CD4-positive, alpha-beta T cell (primary cell): ENCODE measurements around the gene HOXA5. TPM values are rescaled to one million over a fixed set of nuclear protein-coding genes. Genes with fewer than 3 reads are reported as not detected.

Experiments used
- ATAC-seq: fragments of 200-7000 bp; cut with Tn5 transposase; one replicate; pipeline ENCODE4 v1.10.0; 2022; ENCODE audit warnings: mild to moderate bottlenecking; ENCODE audit not compliant: poor library complexity
- CTCF ChIA-PET: fragments of 350-600 bp; sonication (Branson Sonifier 250); formaldehyde crosslinking; loops from one replicate; lab custom pipeline; 2021; ENCODE audit warnings: antibody characterized with exemption, inconsistent platforms; lab: Charles Lee
- POLR2A ChIA-PET: fragments of 350-600 bp; sonication (Branson Sonifier 250); formaldehyde crosslinking; loops from one replicate; lab custom pipeline; 2021; ENCODE audit warnings: antibody characterized with exemption, inconsistent platforms; lab: Charles Lee
- DNase-seq, 14 experiments: peaks; one replicate each; pipeline ENCODE4 v3.0.0-alpha.2; 2013 to 2020; ENCODE audit warnings: mixed read lengths in 2 of 14
- H3K27ac ChIP-seq, 2 donors: one replicate each; pipeline versions ENCODE4 v1.5.1 to v1.7.0; 2013; ENCODE audit warnings: low read length in 2 of 2, low read depth in 1 of 2, mild to moderate bottlenecking in 1 of 2
- H3K27me3 ChIP-seq, 2 experiments: 1 replicate in 1 of 2; 2 replicates in 1 of 2; pipeline versions ENCODE4 v1.6.1 to v1.7.0; 2013; ENCODE audit warnings: low read length in 2 of 2, control low read depth in 1 of 2, mild to moderate bottlenecking in 1 of 2, moderate library complexity in 1 of 2; ENCODE audit not compliant: insufficient read depth in 2 of 2, control insufficient read depth in 1 of 2
- H3K36me3 ChIP-seq: one replicate; pipeline ENCODE4 v1.6.1; 2013; ENCODE audit warnings: low read length, control low read depth; ENCODE audit not compliant: insufficient read depth
- H3K4me1 ChIP-seq: one replicate; pipeline ENCODE4 v1.6.1; 2013; ENCODE audit warnings: low read length, control low read depth; ENCODE audit not compliant: insufficient read depth
- H3K4me3 ChIP-seq: one replicate; pipeline ENCODE4 v1.5.1; 2013; ENCODE audit warnings: mild to moderate bottlenecking, low read length, moderate library complexity
- H3K9me3 ChIP-seq, 2 experiments: 1 replicate in 1 of 2; 2 replicates in 1 of 2; pipeline versions ENCODE4 v1.6.1 to v1.7.0; 2013; ENCODE audit warnings: low read length in 2 of 2, mild to moderate bottlenecking in 2 of 2, control low read depth in 1 of 2, moderate library complexity in 1 of 2; ENCODE audit not compliant: control insufficient read depth in 1 of 2, insufficient read depth in 1 of 2
- H3K27ac Mint-ChIP-seq: one replicate; pipeline ENCODE4 v1.8.0; 2020; ENCODE audit warnings: mixed read lengths
- H3K27me3 Mint-ChIP-seq: one replicate; pipeline ENCODE4 v1.8.0; 2021; ENCODE audit warnings: mixed read lengths
- H3K36me3 Mint-ChIP-seq: one replicate; pipeline ENCODE4 v1.8.0; 2021; ENCODE audit warnings: low read depth, mixed read lengths
- H3K4me1 Mint-ChIP-seq: one replicate; pipeline ENCODE4 v1.8.0; 2021; ENCODE audit warnings: low read depth, mixed read lengths
- H3K4me3 Mint-ChIP-seq: one replicate; pipeline ENCODE4 v1.8.0; 2020; ENCODE audit warnings: mild to moderate bottlenecking, mixed read lengths
- H3K9me3 Mint-ChIP-seq: one replicate; pipeline ENCODE4 v1.8.0; 2020; ENCODE audit warnings: mixed read lengths
- intact Hi-C, 2 experiments: fragments of 100-400 bp; cut with DNase I in 1 of 2; cut with micrococcal nuclease in 1 of 2; formaldehyde crosslinking; loops; one replicate each; pipeline versions ENCODE4 v1.15.1 to v1.9.0; 2023 to 2025; cut with DNase I, micrococcal nuclease
- total RNA-seq, 174 experiments: library from RNA in 2 of 174; stranded (reverse) in 2 of 174; gene quantifications; one replicate each; pipeline ENCODE4 v1.2.3 and lab custom pipeline; 2021 to 2026
- TF ChIP-seq, protein P1 (sequence below): fragments of 200-600 bp; IDR thresholded peaks from one replicate; pipeline ENCODE4 v1.8.0; 2022; ENCODE audit warnings: antibody characterized with exemption, mild to moderate bottlenecking

HOXA5 gene
- total RNA-seq, 2 experiments from 2014 or later = not detected

DNA sequence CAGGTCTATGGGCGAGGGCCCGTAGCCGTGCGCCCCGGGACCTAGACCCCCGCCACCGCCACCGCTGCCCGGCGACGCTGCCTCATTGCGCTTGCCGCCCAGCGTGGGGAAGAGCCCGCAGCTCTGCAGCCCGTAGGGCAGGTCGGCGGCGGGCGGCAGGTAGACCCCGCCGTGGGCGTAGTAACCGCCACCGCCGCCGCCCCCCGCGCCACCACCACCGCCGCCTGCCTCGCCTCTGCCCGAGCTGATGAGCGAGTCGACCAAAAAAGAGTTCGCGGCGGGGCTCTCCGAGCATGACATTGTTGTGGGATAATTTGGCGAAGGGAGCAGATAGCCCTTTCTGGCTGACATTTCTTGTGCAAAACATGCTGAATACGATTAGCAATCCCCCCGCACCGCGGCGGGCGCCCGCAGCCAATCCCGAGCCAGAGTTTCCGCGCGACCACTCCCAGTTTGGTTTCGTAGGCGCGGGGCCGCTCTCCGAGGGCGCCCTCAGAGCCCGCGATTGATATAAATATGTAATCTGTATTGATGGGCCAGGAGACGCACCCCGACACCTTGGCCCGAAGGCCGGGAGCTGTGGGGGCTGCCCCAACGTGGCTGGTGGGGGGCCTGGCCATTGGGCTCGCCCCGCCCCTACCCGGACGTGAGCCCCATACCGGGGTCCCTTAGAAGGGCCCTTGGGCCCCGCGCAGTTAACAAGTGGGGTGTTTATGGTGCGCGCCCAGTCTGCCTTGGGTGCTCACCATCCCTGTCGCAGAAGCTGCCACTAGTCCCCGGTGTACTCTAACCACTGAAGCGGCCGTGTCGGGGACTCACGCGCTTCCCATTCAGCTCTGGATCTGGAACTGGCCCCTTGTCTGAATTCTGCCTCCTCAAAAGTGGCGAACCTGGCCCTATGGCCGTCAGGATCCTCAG lies 30.7 kb upstream of the HOXA5 start, which contains the start of gene HOXA10:
TSS of gene HOXA10 (minus strand) at position 365 of the 918 bp plus-strand sequence. CDS start at position 351, 14 bp downstream.
- intact Hi-C loops = loop anchor here in 1 of 2 experiments (2.0 kb wide), 1 partner anchor 13 kb away; no protein-coding TSS in a partner anchor
- ChIA-PET POLR2A (interaction anchor here (0.7 to 2.5 kb wide), 4 partner anchors 8 to 16 kb away, joined by 3 to 14 read pairs (median 8); no protein-coding TSS in a partner anchor), CTCF (interaction anchor here (0.9 to 2.9 kb wide), 3 partner anchors 13 to 24 kb away, joined by 3 to 10 read pairs (median 10); no protein-coding TSS in a partner anchor)
- no peaks in the 10 kb centered on the region for H3K36me3 Mint-ChIP-seq
- Histone ChIP-seq H3K27ac (no peak within 1 kb of the TSS), H3K36me3 (no peaks in the 10 kb centered on the region), H3K4me1 (peaks cover 47% of the 10 kb centered on the region), H3K4me3 (peak within 1 kb of the TSS; percentile 34), H3K9me3 (peaks cover 5 to 50% of the 10 kb centered on the region in 2 experiments), H3K27me3 (peaks cover 70 to 95% of the 10 kb centered on the region in 2 experiments)
- peaks cover 28% of the 10 kb centered on the region for H3K4me1 Mint-ChIP-seq
- peak in 4 of 14 experiments; percentile 0 to 32 (median 8) for DNase-seq
- peak within 1 kb of the TSS; percentile 81 for H3K4me3 Mint-ChIP-seq
- no peaks in the 10 kb centered on the region for H3K9me3 Mint-ChIP-seq
- peaks cover 86% of the 10 kb centered on the region for H3K27me3 Mint-ChIP-seq
- TF ChIP-seq, protein P1, sequence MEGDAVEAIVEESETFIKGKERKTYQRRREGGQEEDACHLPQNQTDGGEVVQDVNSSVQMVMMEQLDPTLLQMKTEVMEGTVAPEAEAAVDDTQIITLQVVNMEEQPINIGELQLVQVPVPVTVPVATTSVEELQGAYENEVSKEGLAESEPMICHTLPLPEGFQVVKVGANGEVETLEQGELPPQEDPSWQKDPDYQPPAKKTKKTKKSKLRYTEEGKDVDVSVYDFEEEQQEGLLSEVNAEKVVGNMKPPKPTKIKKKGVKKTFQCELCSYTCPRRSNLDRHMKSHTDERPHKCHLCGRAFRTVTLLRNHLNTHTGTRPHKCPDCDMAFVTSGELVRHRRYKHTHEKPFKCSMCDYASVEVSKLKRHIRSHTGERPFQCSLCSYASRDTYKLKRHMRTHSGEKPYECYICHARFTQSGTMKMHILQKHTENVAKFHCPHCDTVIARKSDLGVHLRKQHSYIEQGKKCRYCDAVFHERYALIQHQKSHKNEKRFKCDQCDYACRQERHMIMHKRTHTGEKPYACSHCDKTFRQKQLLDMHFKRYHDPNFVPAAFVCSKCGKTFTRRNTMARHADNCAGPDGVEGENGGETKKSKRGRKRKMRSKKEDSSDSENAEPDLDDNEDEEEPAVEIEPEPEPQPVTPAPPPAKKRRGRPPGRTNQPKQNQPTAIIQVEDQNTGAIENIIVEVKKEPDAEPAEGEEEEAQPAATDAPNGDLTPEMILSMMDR = no peak
- peak; percentile 19 for ATAC-seq
- H3K27ac Mint-ChIP-seq = no peak within 1 kb of the TSS

DNA sequence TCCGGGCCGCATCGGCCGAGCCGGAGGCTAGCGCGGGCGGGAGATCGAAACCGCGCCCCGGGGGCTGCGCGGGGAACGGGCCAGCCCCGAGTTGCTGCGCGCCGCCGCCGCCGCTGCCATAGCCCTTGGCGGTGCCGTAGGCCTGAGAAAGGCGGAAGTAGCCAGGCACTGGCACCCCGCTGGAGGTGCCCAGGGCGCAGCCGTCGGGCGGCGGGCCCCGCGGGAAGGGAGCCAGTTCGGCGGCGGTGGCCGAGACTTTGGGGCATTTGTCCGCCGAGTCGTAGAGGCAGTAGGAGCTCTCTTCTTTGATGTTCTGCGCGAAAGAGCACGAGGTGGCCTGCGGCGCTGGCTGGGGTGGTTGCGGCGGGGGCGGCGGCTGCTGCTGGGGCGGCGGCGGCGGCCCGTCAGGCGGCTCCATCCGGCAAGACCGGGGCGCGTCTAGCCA lies 30.1 kb upstream of the HOXA5 start:
- peaks cover 5 to 56% of the 10 kb centered on the region in 2 experiments for H3K9me3 ChIP-seq
- no peak overlapping the region for H3K4me3 Mint-ChIP-seq

More for the DNA sequence above, 30.1 kb upstream of the HOXA5 start:
- peak in 4 of 14 experiments; percentile 28 to 69 (median 52) for DNase-seq
- Histone ChIP-seq H3K4me1 (peaks cover 54% of the 10 kb centered on the region), H3K36me3 (no peaks in the 10 kb centered on the region), H3K27me3 (peaks cover 72 to 95% of the 10 kb centered on the region in 2 experiments), H3K4me3 (no peak overlapping the region), H3K27ac (no peak overlapping the region)
- peak; percentile 54 for ATAC-seq
- Mint-ChIP-seq H3K27me3 (peaks cover 84% of the 10 kb centered on the region), H3K27ac (no peak overlapping the region), H3K9me3 (no peaks in the 10 kb centered on the region), H3K36me3 (no peaks in the 10 kb centered on the region), H3K4me1 (peaks cover 33% of the 10 kb centered on the region)
- TF ChIP-seq, protein P1 = no peak
- ChIA-PET CTCF (interaction anchor here (2.7 to 2.9 kb wide), 2 partner anchors 12 to 23 kb away, joined by 10 read pairs; no protein-coding TSS in a partner anchor), POLR2A (interaction anchor here (1.1 to 2.5 kb wide), 4 partner anchors 9 to 17 kb away, joined by 3 to 14 read pairs (median 8); no protein-coding TSS in a partner anchor)
- intact Hi-C loops = loop anchor here in 1 of 2 experiments (2.0 kb wide), 1 partner anchor 13 kb away; no protein-coding TSS in a partner anchor
